GM19328 (cell line): ENCODE results near the gene TDRD7.
"Not testable (repeated sequence)": the region's sequence is repeated elsewhere in the genome, so short reads cannot be mapped to it uniquely, and the experiment has no call there.

ENCODE experiments used
- ATAC-seq: cut with Tn5 transposase; IDR thresholded peaks from one replicate; pipeline ENCODE4 v1.9.1; 2021; ENCODE audit warnings: mild to moderate bottlenecking, moderate library complexity; ENCODE audit not compliant: unreplicated experiment

The TDRD7 gene

DNA sequence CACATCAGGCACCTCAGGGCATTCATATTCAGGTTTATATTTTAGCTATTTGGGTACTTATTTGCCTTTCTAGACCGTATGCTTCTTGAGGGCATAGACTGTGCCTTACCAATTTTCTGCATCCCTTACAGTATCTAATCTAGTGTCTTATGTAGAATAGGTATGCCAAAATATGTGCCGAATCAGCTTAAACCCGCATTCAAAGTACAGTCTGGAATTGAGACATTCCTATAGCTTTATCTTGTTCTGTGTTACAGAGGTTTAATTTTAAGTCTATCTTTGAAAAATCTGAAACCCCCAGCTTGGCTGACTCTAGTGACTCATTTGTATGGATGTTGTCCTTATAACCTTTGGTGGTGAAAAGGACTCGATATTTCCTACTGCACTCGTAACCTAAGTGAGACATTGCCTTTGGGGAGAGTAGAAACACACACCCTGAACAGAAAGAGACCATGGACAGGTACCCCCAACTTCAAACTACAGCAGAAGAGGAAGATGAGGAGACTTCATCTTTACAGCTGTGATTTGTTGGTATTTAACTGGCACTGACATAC lies 62.6 kb downstream of the TDRD7 start:
- ATAC-seq, result no peak

DNA sequence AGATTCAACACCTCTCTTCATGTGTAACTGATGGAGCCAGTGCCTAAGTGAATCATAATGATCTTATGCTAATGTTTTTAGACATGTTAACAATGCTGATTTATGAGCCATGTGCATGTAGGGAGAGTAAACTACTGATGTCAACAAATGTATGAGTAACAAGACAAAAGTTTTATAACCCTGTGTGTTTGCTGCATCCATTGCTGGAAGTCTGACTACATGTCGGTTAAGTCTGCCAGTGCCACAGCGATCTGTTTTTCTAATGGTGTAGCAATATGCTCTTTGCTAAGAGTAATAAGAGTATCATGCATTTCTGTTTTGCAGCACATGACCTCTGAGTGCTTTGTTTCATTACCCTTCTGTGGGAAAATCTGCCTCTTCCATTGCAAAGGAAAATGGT lies 63.2 kb downstream of the TDRD7 start:
- ATAC-seq, result no peak

DNA sequence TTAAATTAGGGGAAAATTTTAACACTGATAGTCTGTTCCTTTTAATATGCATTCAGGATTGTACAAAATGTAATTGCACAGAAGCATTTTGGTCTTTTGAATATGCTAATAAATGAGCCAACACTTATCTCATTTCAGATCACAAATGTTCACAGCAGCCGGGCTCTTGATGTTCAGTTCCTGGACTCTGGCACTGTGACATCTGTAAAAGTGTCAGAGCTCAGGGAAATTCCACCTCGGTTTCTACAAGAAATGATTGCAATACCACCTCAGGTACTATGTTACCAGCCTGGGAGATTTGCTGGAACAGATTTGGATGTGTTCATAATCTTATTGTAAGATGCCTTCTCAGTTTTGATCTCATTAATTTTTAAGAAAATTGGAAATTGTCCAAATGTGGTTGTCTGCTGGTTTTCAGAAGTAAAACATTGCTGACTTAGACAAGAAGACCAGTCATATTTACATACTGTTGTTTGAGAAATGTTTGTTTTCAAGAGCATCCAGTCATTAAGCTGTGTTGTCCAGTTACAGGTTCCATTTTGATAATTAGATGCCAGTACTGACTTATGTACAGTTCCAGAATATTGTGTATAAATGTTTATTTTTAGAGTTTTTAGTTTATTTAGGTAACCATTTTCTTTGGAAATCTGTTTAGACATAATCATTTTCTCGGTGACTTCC lies 66.5 kb downstream of the TDRD7 start:
- no peak for ATAC-seq

DNA sequence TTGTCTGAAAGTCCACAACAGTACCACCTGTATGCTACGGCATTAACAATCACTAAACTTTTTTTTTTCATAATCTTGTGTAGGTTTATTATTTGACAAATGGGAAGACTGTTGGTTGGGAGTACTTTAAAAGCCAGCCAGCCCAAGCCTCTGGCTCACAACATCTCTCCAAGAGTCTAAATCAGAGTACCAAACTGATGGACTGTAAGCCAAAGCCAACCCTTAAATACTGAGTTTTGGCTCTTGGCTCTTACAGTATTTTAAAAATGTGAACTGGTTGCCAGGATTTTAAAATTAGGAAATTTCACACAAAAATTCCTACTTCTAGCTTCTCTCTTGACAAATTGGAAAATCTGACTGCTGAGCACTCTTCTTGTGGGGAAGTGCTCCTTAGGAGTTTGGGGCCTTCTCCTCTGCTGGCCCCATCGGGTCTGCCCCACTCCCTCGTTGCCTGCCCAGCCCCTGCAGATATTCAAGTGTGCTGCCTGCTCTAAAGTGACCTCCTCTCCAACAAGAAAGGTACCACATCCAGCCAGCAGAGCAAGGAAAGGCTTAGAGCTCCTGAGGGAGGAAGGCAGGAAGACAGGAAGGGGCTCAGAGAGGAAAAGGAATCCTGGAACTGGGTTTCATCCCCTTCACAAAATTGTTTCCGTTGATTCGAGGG lies 67.7 kb downstream of the TDRD7 start:
- ATAC-seq, result no peak

DNA sequence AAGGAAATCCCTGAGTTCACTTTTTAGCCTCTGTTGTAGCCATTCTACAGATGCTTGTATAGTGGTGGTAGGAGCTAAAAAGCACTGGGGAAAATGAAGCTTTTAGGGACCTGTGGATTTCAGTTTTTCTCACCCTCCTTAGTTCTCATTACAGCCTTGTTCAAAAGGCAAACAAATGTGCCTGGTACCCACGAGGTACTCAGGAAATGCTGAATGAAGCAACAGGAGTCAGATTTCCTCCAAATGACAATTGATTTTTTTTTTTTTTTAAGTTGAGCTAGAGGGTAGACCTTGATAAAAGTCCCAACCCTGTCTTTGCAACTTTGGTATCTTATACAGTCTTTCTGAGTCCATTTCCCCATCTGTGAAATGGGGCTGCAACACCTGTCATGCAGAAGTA lies 68.3 kb downstream of the TDRD7 start:
- ATAC-seq, result no peak

DNA sequence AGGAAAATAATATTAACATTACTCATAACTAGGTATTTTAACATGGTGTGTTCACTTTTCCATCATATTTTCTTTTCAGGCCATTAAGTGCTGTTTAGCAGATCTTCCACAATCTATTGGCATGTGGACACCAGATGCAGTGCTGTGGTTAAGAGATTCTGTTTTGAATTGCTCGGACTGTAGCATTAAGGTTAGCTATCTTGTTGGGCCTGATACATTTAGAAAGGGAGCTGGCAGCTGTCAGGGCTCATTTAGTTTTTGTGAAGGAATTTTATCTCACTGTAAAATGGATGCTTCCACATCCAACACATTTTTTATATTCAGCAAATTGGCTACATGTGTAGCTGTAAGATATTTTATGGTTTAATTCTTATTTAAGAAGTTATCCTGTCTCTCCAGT lies 68.9 kb downstream of the TDRD7 start:
- ATAC-seq, result no peak

DNA sequence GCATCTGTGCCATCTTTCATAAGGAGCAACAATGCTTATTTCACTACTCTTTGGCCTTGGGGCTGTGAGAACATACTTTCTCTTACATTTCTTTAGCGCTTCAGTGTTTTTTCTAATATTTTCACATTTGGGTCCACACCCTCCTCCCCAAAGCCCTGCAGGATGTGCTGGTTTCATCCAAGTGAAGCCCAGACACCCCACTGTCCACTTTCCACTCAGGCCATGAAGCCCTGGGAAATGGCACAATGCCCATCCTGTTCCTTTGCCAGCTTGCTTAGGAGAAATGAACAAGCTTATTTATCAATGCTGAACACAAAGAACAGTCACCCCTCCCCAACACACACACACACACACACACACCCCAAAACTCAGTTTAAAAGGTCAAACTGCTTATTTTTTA lies 72.2 kb downstream of the TDRD7 start:
- no peak for ATAC-seq

DNA sequence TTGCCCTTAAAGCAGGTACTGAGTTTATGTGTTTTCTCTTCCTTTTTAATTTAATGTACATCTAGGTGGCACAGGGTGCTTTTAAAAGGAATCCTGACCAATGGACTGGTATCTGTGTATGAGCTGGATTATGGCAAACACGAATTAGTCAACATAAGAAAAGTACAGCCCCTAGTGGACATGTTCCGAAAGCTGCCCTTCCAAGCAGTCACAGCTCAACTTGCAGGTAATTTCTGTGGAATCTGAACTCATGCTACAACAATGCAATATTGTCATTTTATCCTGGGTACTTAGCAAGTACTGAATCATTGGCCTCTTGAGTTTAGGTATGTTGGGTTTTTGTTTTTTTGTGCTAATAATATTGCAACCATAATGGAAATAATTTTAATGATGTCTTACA lies 75.2 kb downstream of the TDRD7 start:
- no peak for ATAC-seq

DNA sequence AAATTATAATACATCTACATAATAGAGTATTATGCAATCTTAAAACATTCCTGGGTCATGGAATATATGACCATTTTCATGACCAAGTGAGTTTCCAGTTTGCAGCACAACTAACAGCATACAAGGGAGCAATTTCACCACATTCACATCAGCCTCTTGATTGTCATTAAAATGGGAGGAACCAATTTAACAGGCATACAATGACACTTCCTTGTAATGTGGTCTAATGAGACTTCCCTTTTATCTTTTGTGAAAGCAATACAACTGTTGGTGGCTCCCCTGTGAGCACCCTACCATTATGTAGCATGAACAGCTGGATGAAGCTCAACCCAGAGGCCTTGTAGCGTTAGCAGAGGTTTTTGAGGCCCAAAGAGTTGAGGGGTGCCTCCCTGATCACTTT lies 76.0 kb downstream of the TDRD7 start:
- no peak for ATAC-seq

DNA sequence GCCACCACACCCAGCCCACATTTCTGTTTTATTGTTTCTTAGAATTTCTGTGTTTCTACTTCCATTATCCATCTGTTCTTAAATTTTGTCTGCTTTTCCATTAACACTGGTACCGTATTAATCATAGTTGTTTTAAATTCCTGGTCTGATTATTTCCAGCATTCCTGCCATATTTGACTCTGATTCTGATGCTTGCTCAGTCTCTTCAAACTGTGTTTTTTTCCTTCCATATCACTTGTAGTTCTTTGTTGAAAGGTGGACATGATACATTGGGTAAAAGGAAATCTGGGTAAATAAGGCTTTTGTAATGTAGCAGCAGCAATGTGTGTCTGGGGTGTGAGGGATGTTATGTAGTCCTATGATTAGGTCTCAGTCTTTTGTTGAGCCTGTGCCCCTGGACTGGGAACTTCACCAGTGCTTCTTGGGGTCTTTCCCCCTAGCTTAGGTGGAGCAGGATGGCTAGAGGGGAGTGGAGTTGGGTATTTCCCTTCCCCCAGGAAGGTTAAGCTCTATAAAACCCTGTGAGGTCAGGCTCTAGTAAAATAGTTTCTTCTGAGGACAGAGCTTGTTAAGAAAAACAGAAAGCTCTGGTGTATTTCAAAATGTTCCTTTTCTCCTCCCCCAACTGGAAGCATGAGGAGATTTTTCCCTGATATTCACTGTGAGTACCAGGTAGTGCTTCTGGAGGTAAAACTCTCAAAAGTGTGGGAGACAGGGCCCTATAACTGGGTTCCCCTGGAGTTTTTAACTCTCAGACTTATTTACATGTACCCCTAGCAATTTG lies 79.5 kb downstream of the TDRD7 start:
- ATAC-seq, result no peak

DNA sequence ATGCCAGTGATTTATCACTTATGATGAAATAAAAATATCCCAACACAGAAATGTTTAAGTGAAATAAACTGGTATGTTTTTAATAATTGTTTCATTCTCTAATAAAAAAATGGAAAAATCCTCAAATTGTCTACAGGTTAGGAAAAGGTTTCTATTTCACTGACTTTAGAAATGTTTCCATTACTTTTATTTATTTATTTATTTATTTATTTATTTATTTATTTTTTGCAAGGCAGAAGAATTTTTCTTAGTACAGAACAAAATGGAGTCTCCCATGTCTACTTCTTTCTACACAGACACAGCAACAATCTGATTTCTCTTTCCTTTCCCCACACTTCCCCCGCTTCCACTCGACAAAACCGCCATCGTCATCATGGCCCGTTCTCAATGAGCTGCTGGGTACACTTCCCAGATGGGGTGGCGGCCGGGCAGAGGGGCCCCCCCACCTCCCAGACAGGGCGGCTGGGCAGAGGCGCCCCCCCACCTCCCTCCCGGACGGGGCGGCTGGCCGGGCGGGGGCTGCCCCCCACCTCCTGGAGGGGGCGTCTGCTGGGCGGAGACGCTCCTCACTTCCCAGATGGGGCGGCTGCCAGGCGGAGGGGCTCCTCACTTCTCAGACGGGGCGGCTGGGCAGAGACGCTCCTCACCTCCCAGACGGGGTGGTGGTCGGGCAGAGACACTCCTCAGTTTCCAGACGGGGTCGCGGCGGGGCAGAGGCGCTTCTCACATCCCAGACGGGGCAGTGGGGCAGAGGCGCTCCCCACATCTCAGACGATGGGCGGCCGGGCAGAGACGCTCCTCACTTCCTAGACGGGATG lies 85.9 kb downstream of the TDRD7 start:
- not testable (repeated sequence) for ATAC-seq

DNA sequence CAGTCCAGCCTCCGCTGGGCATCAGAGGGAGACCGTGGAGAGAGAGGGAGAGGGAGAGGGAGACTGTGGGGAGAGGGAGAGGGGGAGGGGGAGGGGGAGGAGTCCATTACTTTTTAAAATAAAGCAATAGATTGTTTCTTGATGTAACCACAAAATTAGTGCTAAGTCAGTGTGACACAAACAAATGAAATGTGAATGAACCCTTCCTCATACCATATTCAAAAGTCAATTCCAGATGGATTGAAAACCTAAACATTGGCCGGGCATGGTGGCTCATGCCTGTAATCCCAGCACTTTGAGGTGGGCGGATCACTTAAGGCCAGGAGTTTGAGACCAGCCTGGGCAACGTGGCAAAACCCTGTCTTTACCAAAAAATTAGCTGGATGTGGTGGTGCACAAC lies 87.0 kb downstream of the TDRD7 start:
- ATAC-seq, result not testable (repeated sequence)

DNA sequence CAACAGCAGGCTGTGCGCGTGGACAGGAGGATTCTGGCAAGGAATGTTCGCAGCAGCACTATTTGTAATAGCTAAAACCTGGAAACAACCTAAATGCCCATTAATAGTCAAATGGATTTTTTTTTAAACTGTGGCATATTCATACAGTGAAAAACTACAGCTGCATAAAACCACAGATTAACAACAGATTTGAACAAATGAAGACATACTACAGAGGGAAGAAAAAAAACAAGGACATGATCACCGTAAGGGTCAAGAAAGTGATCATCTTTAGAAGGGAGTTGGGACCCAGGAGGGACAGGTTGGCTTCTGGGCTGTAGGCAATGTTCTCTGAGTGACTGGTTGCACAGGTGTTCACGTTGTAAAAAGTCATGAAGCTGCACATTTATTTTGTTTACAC lies 88.4 kb downstream of the TDRD7 start:
- ATAC-seq, result no peak

DNA sequence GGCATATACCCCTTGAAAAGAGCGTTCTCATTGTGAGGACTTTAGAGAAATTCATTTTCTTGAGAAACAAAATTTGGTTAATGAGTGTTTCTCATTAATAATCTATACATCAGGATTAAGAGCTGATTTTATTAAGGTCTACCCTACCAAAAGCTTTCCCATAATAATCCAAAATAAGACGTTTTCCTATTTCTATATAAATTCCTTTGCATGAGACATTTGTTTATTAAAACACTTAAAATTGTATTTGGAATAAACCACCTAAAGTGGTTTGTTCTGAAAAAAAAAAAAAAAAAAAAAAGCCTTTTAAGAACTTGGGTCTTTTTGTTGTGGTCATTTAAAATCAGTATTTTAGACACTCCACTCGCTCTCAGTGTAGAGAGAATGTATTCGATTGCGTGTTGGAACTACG lies 88.9 kb downstream of the TDRD7 start:
- ATAC-seq, result no peak

DNA sequence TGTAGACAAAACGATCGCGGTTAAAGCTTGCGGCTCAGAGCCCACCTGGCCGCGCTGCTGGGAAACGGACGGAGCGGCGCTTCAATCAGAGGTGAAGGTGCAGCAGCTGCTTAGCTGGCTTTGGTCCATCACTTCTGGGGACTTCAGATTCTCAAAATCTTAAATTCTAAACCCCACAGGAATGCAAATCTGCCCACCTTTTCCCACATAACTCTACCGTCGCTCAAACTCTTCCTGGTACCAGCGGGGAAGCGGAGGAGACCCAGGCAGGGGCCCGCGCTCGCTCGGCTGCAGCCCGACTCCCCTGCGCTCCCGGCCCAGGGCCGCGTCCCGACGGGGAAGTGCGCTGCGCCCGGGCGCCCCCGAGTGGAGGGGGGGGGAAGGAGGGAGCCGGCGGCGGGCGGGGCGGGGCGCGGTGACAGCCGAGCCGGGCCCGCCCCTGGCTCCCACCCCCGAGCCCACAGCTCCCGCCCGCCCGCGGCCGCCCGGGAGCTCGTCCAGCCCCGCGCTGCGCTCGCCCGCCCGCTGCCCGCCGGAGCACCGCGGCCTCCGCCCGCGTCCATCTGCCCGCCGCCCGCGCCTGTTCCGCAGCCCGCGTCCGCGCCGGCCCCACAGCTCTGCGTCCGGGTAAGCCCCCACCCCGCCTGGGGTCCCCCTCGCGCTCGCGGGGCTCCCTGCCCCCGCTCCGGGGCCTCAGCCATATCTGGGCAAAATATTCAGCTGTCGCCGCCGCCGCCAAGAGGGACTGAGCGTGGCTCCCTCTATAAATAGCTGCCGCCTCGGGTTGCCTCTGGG lies 89.5 kb downstream of the TDRD7 start, which contains the start of gene TMOD1:
Gene TMOD1 (plus strand): TSS at position 490 of the 795 bp plus-strand sequence. CDS start 22,523 bp downstream, outside the sequence.
- ATAC-seq, result peak; percentile 56

DNA sequence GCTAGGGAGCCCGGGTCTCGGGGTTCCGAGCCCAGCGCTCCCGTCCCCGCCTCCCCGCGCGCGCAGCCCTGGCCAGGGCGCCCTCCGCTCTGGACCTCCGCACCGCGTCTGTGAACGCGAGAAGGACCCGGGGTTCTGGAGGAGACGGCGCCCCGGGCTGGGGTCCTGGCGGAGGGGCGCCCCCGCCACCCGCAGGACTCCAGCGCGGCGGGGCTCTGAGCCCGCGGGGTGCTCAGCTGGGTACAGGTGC lies 90.0 kb downstream of the TDRD7 start:
- ATAC-seq, result peak; percentile 25

DNA sequence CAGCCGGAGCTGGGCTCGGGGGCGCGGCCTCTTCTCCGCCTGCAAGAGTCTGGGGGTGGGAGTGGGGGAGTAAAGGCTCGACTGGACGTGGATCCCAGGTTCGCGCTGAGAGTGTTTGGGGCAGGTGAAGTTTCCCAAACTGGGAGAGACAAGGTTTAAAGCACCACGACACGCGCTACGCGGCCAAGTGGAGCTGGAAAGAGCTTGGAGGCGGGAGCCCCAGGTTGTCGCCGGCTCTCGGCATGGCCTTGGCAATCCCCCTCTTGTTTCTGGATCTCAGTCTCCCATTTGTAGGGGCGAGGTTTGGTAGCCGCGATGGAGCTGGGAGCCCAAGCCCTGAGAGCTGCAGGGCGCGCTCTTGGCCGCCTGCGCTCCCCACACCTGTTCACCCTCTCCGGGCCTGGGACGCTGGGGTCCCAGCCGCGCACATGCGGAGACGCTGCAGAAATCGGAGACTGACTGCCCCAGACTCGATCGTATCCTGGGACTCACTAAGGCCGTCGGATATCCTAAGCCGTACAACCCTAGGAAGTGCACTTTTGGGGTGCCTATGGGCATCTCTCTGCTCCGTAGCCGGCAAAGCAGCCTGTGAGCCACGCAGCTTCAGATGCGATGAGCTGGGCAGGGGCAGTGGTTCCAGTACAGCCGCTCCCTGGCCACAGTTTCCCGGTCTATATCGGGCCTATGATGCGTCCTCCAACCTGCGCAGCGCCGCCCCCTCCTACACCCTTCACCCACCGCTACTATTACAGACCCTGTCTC lies 90.5 kb downstream of the TDRD7 start:
- no peak for ATAC-seq

DNA sequence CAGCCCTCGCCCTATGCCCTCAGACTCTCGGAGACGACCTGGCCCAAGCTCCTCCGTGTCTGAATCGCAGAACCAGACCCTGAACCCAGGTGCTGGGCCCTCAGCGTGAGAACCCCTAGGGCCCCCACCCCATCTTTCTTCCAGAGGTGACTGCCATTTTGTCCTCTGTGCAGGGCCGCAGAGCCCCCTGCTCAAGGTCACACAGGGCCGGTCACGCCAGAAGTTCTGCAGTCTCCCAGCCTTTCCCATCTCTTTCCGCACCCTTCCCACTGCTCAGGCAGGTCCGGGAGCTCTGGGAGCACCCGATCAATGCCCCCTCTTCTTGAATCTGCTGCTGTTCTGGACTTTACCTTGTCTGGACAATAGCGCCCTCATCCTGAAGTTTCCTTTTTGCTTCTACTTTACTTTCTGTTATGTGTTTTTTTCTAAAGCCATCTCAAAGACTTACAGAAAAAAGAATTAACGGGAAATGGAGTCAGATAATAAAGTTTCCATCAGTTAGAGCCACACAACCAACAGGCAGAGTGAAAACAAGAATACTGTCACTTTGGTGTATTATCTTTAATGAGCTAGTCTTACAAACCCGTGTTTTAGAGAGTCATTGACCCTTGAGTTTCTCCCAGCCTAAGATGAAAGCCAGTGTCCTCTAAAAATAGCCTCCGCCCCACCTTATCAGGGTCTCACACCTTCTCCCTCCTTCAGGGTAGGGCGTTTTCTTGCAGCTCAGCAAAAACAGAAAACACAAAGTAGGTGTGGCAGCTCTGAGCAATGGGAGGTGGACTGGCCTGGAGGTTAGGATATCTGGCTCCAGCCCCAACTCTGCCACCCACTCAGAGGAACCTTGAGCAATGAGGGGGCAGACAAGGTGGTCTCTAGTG lies 91.3 kb downstream of the TDRD7 start:
- no peak for ATAC-seq

DNA sequence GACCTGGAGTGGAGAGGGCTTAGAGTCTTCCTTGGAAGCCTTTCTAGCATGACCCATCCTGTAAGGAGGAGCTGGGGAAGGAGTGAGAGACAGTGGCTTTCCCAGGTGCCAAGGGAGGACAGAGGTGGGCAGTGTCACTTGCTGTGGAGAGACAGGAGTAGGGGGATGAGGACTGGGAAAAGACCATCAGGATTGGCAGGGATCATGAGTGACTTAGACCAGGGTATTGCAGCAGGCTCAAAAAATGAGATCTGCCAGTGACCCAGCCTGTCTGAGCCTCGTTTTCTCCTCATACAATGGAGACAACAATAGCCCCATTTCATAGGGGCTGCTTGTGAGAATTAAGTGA lies 91.9 kb downstream of the TDRD7 start:
- no peak for ATAC-seq
